Lower lobe of right lung (tissue), 2 donors: Measurements from ENCODE around the gene HAX1. TPM values are rescaled to one million over a fixed set of nuclear protein-coding genes. Genes with fewer than 3 reads are reported as not detected.

ENCODE experiments used
- ATAC-seq, 2 donors: fragments of 200-7000 bp; cut with Tn5 transposase; one replicate each; pipeline ENCODE4 v1.9.1; 2020 to 2022; ENCODE audit warnings: mild to moderate bottlenecking in 2 of 2, moderate library complexity in 2 of 2
- DNase-seq: peaks from one replicate; pipeline ENCODE4 v3.0.0-alpha.2; 2020
- H3K27ac ChIP-seq: fragments of 200-600 bp; one replicate; pipeline ENCODE4 v1.8.0; 2022
- H3K27me3 ChIP-seq: fragments of 200-600 bp; one replicate; pipeline ENCODE4 v1.8.0; 2022; ENCODE audit warnings: low read depth
- H3K36me3 ChIP-seq: fragments of 200-600 bp; one replicate; pipeline ENCODE4 v1.8.0; 2022; ENCODE audit warnings: mild to moderate bottlenecking
- H3K4me1 ChIP-seq: fragments of 200-600 bp; one replicate; pipeline ENCODE4 v1.8.0; 2022
- H3K4me3 ChIP-seq: fragments of 200-600 bp; one replicate; pipeline ENCODE4 v1.8.0; 2022; ENCODE audit warnings: mild to moderate bottlenecking
- H3K9me3 ChIP-seq: fragments of 200-600 bp; one replicate; pipeline ENCODE4 v1.8.0; 2022
- intact Hi-C: fragments of 100-400 bp; cut with DNase I; formaldehyde crosslinking; loops from one replicate; pipeline ENCODE4 v1.11.0; 2022
- total RNA-seq: library from RNA; stranded (reverse); fragmentation: NEBNext Ultra II Directional; extraction: Animal tissue kit (Norgen Biotek cat#: 25700); gene quantifications from one replicate; pipeline ENCODE4 v1.2.1, GENCODE V29; 2021
- TF ChIP-seq, protein P1 (sequence below): fragments of 200-600 bp; IDR thresholded peaks from one replicate; pipeline ENCODE4 v1.8.0; 2022; ENCODE audit warnings: antibody characterized with exemption, mild to moderate bottlenecking
- donor health status: DM: no; HTN: yes; CAD: no; lungs with severe emphysema.

Gene HAX1
- total RNA-seq, 1 donor from 2014 or later, result 75.4 TPM

GRCh38 chr1:154263465-154264332 is 8.7 kb upstream of the HAX1 start:
- Histone ChIP-seq H3K4me3 (no peak overlapping the region), H3K36me3 (peaks cover 94% of the 10 kb centered on the region), H3K27me3 (no peaks in the 10 kb centered on the region), H3K9me3 (no peaks in the 10 kb centered on the region), H3K27ac (no peak overlapping the region), H3K4me1 (no peaks in the 10 kb centered on the region)
- intact Hi-C loops, result no loop called here
- DNase-seq (no peak), ATAC-seq (no peak)
- TF ChIP-seq, protein P1, sequence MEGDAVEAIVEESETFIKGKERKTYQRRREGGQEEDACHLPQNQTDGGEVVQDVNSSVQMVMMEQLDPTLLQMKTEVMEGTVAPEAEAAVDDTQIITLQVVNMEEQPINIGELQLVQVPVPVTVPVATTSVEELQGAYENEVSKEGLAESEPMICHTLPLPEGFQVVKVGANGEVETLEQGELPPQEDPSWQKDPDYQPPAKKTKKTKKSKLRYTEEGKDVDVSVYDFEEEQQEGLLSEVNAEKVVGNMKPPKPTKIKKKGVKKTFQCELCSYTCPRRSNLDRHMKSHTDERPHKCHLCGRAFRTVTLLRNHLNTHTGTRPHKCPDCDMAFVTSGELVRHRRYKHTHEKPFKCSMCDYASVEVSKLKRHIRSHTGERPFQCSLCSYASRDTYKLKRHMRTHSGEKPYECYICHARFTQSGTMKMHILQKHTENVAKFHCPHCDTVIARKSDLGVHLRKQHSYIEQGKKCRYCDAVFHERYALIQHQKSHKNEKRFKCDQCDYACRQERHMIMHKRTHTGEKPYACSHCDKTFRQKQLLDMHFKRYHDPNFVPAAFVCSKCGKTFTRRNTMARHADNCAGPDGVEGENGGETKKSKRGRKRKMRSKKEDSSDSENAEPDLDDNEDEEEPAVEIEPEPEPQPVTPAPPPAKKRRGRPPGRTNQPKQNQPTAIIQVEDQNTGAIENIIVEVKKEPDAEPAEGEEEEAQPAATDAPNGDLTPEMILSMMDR, result no peak

GRCh38 chr1:154264454-154264853 is 8.0 kb upstream of the HAX1 start:
- intact Hi-C loops, result no loop called here
- TF ChIP-seq, protein P1, result no peak
- H3K36me3 ChIP-seq, result peaks cover 94% of the 10 kb centered on the region

DNA sequence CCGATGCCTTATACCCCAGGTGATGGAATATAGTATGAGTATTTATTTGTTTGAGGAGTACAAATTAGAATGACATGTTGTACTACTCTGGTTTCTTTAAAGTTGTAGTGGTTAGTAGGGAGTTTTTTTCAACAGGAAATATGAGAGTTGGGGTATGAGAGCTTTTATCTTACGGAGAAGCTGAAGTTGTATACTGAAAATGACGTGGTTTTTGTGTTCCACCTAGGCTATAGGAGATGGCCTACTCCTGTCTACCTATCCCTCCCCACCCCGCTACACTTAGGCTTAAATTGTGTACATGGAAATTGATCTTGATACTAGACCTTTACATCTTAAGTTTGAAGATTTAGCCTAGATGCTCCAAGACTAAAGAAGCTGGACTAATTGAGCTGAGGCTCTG is 6.8 kb upstream of the HAX1 start:
- no peak overlapping the region for H3K4me3 ChIP-seq
- DNase-seq (no peak), ATAC-seq (no peak)
- H3K36me3 ChIP-seq, result peaks cover 92% of the 10 kb centered on the region
- H3K27me3 ChIP-seq, result no peaks in the 10 kb centered on the region
- H3K27ac ChIP-seq, result no peak overlapping the region
- TF ChIP-seq, protein P1, result no peak
- intact Hi-C loops, result no loop called here
- H3K4me1 ChIP-seq, result no peaks in the 10 kb centered on the region
- no peaks in the 10 kb centered on the region for H3K9me3 ChIP-seq

More at GRCh38 chr1:154264454-154264853, 8.0 kb upstream of the HAX1 start:
- no peaks in the 10 kb centered on the region for H3K27me3 ChIP-seq
- no peaks in the 10 kb centered on the region for H3K4me1 ChIP-seq
- no peak overlapping the region for H3K27ac ChIP-seq
- no peak for DNase-seq
- no peak overlapping the region for H3K4me3 ChIP-seq
- H3K9me3 ChIP-seq, result no peaks in the 10 kb centered on the region
- ATAC-seq, result no peak

- Histone ChIP-seq H3K27ac (no peak overlapping the region), H3K27me3 (no peaks in the 10 kb centered on the region), H3K4me3 (no peak overlapping the region), H3K9me3 (no peaks in the 10 kb centered on the region), H3K36me3 (peaks cover 68% of the 10 kb centered on the region), H3K4me1 (peaks cover 18% of the 10 kb centered on the region)
- ATAC-seq, result no peak
- DNase-seq, result no peak
- TF ChIP-seq, protein P1, result no peak
- intact Hi-C loops, result no loop called here
These were observed 1.6 kb upstream of the HAX1 start for GRCh38 chr1:154270833-154271232.

DNA sequence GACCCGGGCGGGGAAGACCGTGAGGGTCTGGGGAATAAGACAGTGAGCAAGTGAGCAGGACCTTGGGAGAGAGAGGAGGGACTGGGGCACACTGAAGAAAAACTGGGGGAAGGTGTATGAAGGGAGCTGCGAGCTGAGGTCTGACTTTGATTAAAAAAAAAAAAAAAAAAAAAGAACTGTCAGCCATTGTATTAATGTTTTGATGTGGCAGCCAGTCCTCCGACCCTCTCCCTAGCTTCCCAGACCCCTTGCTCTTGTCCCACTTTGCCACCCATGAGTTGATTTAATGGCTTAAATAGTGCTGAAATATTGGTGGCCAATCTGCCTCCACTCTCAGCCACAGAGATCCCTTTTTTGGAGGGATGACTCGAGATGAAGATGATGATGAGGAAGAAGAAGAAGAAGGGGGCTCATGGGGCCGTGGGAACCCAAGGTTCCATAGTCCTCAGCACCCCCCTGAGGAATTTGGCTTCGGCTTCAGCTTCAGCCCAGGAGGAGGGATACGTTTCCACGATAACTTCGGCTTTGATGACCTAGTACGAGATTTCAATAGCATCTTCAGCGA is 652 bp downstream of the HAX1 start:
- peak in 1 of 2 donors; percentile 20 for ATAC-seq
- TF ChIP-seq, protein P1, result no peak
- intact Hi-C loops, result no loop called here
- Histone ChIP-seq H3K9me3 (no peaks in the 10 kb centered on the region), H3K36me3 (peaks cover 63% of the 10 kb centered on the region), H3K4me3 (peak overlapping the region; percentile 68), H3K4me1 (peaks cover 18% of the 10 kb centered on the region), H3K27ac (peak overlapping the region; percentile 88), H3K27me3 (no peaks in the 10 kb centered on the region)
- no peak for DNase-seq
